SK-N-SH (cell line): Measurements from ENCODE around the gene MAEA. TPM values are rescaled to one million over a fixed set of nuclear protein-coding genes. Genes with fewer than 3 reads are reported as not detected.

Experiments used
- CTCF ChIA-PET: fragments of 300-600, 350-600 bp; formaldehyde crosslinking; extraction: SDS; loops from one replicate; lab custom pipeline; 2021; lab: Yijun Ruan, JAX
- POLR2A ChIA-PET: fragments of 350-600 bp; sonication (Branson Sonifier 250); formaldehyde crosslinking; extraction: SDS; loops from one replicate; lab custom pipeline; 2020; ENCODE audit warnings: antibody characterized with exemption, inconsistent platforms; lab: Yijun Ruan, JAX
- DNase-seq: peaks from one replicate; pipeline ENCODE4 v3.0.0; 2012
- H2AFZ ChIP-seq: fragments of 200-600 bp; sonication (generic); 2 replicates; pipeline ENCODE4 v1.8.1; 2016; ENCODE audit warnings: antibody characterized with exemption, mild to moderate bottlenecking, low read depth
- H3F3A ChIP-seq: fragments of 200-600 bp; sonication (generic); replicated peaks from 2 replicates; pipeline ENCODE3; 2016; ENCODE audit warnings: antibody characterized with exemption, mild to moderate bottlenecking; ENCODE audit not compliant: insufficient read depth
- H3K27ac ChIP-seq, 2 experiments: fragments of 200-500 bp in 1 of 2; fragments of 200-600 bp in 1 of 2; sonication (Bioruptor generic) in 1 of 2; sonication (generic), shearing (Covaris generic) in 1 of 2; 2 replicates each; pipeline versions ENCODE4 v1.5.1 to v1.6.1; 2014 to 2016; ENCODE audit warnings: low read depth in 2 of 2, inconsistent platforms in 1 of 2, low read length in 1 of 2, mild to moderate bottlenecking in 1 of 2, mixed read lengths in 1 of 2
- H3K27me3 ChIP-seq: fragments of 200-600 bp; sonication (generic), shearing (Covaris generic); 2 replicates; pipeline ENCODE4 v1.6.1; 2016; ENCODE audit warnings: mixed run types; ENCODE audit not compliant: insufficient read depth
- H3K36me3 ChIP-seq, 2 experiments: fragments of 200-500 bp in 1 of 2; fragments of 200-600 bp in 1 of 2; sonication (Bioruptor generic) in 1 of 2; sonication (generic) in 1 of 2; replicated peaks in 1 of 2; 2 replicates each; pipeline versions ENCODE3 to v1.5.1; 2014 to 2016; ENCODE audit warnings: low read length in 1 of 2, mild to moderate bottlenecking in 1 of 2; ENCODE audit not compliant: insufficient read depth in 2 of 2, control insufficient read depth in 1 of 2
- H3K4me1 ChIP-seq, 2 experiments: fragments of 200-500 bp in 1 of 2; fragments of 200-600 bp in 1 of 2; sonication (Bioruptor generic) in 1 of 2; sonication (generic), shearing (Covaris generic) in 1 of 2; 2 replicates each; pipeline versions ENCODE4 v1.5.1 to v1.6.1; 2014 to 2016; ENCODE audit warnings: low read depth in 1 of 2, low read length in 1 of 2, mixed run types in 1 of 2; ENCODE audit not compliant: insufficient read depth in 2 of 2, control insufficient read depth in 1 of 2
- H3K4me2 ChIP-seq: fragments of 200-600 bp; sonication (generic), shearing (Covaris generic); 2 replicates; pipeline ENCODE4 v1.6.1; 2017; ENCODE audit warnings: mixed run types
- H3K4me3 ChIP-seq, 2 experiments: fragments of 200-500 bp in 1 of 2; fragments of 200-600 bp in 1 of 2; sonication (Bioruptor generic) in 1 of 2; sonication (generic), shearing (Covaris generic) in 1 of 2; 2 replicates each; pipeline versions ENCODE4 v1.5.1 to v1.8.1; 2014 to 2016; ENCODE audit warnings: low read depth in 2 of 2, inconsistent platforms in 1 of 2, low read length in 1 of 2, mild to moderate bottlenecking in 1 of 2, mixed read lengths in 1 of 2, moderate library complexity in 1 of 2
- H3K79me2 ChIP-seq: fragments of 200-600 bp; sonication (generic); 2 replicates; pipeline ENCODE4 v1.8.1; 2017; ENCODE audit warnings: mild to moderate bottlenecking; ENCODE audit not compliant: insufficient read depth
- H3K9ac ChIP-seq: fragments of 200-600 bp; sonication (generic); 2 replicates; pipeline ENCODE4 v1.6.1; 2017; ENCODE audit warnings: mixed run types
- H3K9me2 ChIP-seq: fragments of 200-600 bp; sonication (generic); 2 replicates; pipeline ENCODE4 v1.6.1; 2017; ENCODE audit warnings: mixed run types
- H3K9me3 ChIP-seq: fragments of 200-600 bp; sonication (generic); 2 replicates; pipeline ENCODE4 v1.6.1; 2017; ENCODE audit warnings: mixed run types, mild to moderate bottlenecking, moderate library complexity
- H4K20me1 ChIP-seq: fragments of 200-600 bp; sonication (generic); 2 replicates; pipeline ENCODE4 v1.6.1; 2017; ENCODE audit warnings: mild to moderate bottlenecking, mixed run types; ENCODE audit not compliant: insufficient read depth
- CHD2 ChIP-seq: fragments of 150-350 bp; IDR thresholded peaks from 2 replicates; pipeline ENCODE4 v1.6.1; 2018; ENCODE audit warnings: low read length; ENCODE audit not compliant: partially characterized antibody
- EZH2phosphoT487 ChIP-seq: fragments of 200-600 bp; sonication (generic); IDR thresholded peaks from 2 replicates; pipeline ENCODE4 v1.6.1; 2017; ENCODE audit warnings: low read depth, mixed run types, mild to moderate bottlenecking, antibody characterized with exemption, moderate library complexity, borderline replicate concordance
- FOXJ3 ChIP-seq: sonication (generic); formaldehyde crosslinking; IDR thresholded peaks from 2 replicates; pipeline ENCODE4 v1.5.1; 2020; ENCODE audit warnings: mild to moderate bottlenecking, missing genetic modification reagents
- FOXM1 ChIP-seq: IDR thresholded peaks from 2 replicates; pipeline ENCODE4 v1.4.0; 2012; ENCODE audit warnings: low read depth, mild to moderate bottlenecking
- GABPA ChIP-seq: IDR thresholded peaks from 2 replicates; pipeline ENCODE4 v1.4.0; 2012; ENCODE audit warnings: low read depth, mild to moderate bottlenecking
- GATA2 ChIP-seq: sonication (generic); formaldehyde crosslinking; IDR thresholded peaks from 2 replicates; pipeline ENCODE4 v1.5.0; 2020; ENCODE audit warnings: mild to moderate bottlenecking, missing genetic modification reagents
- JUND ChIP-seq: IDR thresholded peaks from 2 replicates; pipeline ENCODE4 v1.4.0; 2012
- MAX ChIP-seq: IDR thresholded peaks from 2 replicates; pipeline ENCODE4 v1.4.0; 2012; ENCODE audit warnings: low read depth
- NRF1 ChIP-seq: IDR thresholded peaks from 2 replicates; pipeline ENCODE4 v1.6.1; 2012; ENCODE audit warnings: low read depth, mild to moderate bottlenecking, low read length
- POLR2AphosphoS5 ChIP-seq: IDR thresholded peaks from 2 replicates; pipeline ENCODE4 v1.6.1; 2012; ENCODE audit warnings: low read depth, low read length
- RAD21 ChIP-seq: IDR thresholded peaks from 2 replicates; pipeline ENCODE4 v1.6.1; 2012; ENCODE audit warnings: mild to moderate bottlenecking, low read length
- RXRA ChIP-seq: IDR thresholded peaks from 2 replicates; pipeline ENCODE4 v1.4.0; 2012; ENCODE audit warnings: low read depth, mild to moderate bottlenecking, borderline replicate concordance
- SMC3 ChIP-seq: IDR thresholded peaks from 2 replicates; pipeline ENCODE4 v1.6.1; 2012; ENCODE audit warnings: low read depth, low read length, improper control_type of control experiment
- TAF1 ChIP-seq: IDR thresholded peaks from 2 replicates; pipeline ENCODE4 v1.6.1; 2012; ENCODE audit warnings: low read depth, mild to moderate bottlenecking, low read length, moderate library complexity, borderline replicate concordance
- TCF12 ChIP-seq: IDR thresholded peaks from 2 replicates; pipeline ENCODE4 v1.4.0; 2012
- WGBS: methylation state at CpG from one replicate; pipeline ENCODE4 v1.1.6; 2017; ENCODE audit warnings: low lambda C conversion rate; 5-methylcytosine and 5-hydroxymethylcytosine counted together
- polyA plus RNA-seq, 3 experiments: library from polyadenylated mRNA; depleted of rRNA; stranded (reverse); fragments of >200 nt; gene quantifications; 2 replicates each; pipeline ENCODE4 v1.2.3, GENCODE V29; 2012
- TF ChIP-seq, protein P1 (sequence below): fragments of 150-350 bp; IDR thresholded peaks from 2 replicates; pipeline ENCODE4 v1.6.1; 2016; ENCODE audit warnings: mild to moderate bottlenecking, low read depth, low read length
- TF ChIP-seq, protein P2 (sequence below): fragments of 200-600 bp; sonication (generic); IDR thresholded peaks from 2 replicates; pipeline ENCODE4 v1.6.1; 2017; ENCODE audit warnings: antibody characterized with exemption, mild to moderate bottlenecking, moderate library complexity
- TF ChIP-seq, protein P3 (sequence below): IDR thresholded peaks from 2 replicates; pipeline ENCODE4 v1.4.0; 2012; ENCODE audit warnings: low read depth, borderline replicate concordance

MAEA gene
- polyA plus RNA-seq, 1 of the 3 experiments (the other 2 are of a cell fraction) = 128 TPM

- H3K4me2 ChIP-seq = no peak overlapping the region
- H3K4me3 ChIP-seq = no peak overlapping the region
- H3K9me3 ChIP-seq = no peaks in the 10 kb centered on the region
- TF ChIP-seq SMC3 = no peak
- TF ChIP-seq, protein P1, sequence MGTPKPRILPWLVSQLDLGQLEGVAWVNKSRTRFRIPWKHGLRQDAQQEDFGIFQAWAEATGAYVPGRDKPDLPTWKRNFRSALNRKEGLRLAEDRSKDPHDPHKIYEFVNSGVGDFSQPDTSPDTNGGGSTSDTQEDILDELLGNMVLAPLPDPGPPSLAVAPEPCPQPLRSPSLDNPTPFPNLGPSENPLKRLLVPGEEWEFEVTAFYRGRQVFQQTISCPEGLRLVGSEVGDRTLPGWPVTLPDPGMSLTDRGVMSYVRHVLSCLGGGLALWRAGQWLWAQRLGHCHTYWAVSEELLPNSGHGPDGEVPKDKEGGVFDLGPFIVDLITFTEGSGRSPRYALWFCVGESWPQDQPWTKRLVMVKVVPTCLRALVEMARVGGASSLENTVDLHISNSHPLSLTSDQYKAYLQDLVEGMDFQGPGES = no peak
- TF ChIP-seq POLR2AphosphoS5 = no peak
- TF ChIP-seq FOXM1 = no peak
- no peak for TF ChIP-seq GABPA
- TF ChIP-seq, protein P2, sequence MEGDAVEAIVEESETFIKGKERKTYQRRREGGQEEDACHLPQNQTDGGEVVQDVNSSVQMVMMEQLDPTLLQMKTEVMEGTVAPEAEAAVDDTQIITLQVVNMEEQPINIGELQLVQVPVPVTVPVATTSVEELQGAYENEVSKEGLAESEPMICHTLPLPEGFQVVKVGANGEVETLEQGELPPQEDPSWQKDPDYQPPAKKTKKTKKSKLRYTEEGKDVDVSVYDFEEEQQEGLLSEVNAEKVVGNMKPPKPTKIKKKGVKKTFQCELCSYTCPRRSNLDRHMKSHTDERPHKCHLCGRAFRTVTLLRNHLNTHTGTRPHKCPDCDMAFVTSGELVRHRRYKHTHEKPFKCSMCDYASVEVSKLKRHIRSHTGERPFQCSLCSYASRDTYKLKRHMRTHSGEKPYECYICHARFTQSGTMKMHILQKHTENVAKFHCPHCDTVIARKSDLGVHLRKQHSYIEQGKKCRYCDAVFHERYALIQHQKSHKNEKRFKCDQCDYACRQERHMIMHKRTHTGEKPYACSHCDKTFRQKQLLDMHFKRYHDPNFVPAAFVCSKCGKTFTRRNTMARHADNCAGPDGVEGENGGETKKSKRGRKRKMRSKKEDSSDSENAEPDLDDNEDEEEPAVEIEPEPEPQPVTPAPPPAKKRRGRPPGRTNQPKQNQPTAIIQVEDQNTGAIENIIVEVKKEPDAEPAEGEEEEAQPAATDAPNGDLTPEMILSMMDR = no peak
- TF ChIP-seq NRF1 = no peak
- no peak for TF ChIP-seq JUND
- TF ChIP-seq, all 33 proteins: peak for 0
- Histone ChIP-seq H3K27ac (no peak overlapping the region), H2AFZ (no peak overlapping the region), H3F3A (peaks cover 3% of the 10 kb centered on the region), H3K27me3 (no peaks in the 10 kb centered on the region), H4K20me1 (no peaks in the 10 kb centered on the region), H3K9me2 (no peaks in the 10 kb centered on the region), H3K4me1 (peaks cover 0 to 6% of the 10 kb centered on the region in 2 experiments; a peak in 3 of 4 replicates), H3K79me2 (peaks cover 6% of the 10 kb centered on the region), H3K36me3 (no peaks in the 10 kb centered on the region), H3K9ac (no peak overlapping the region)
- WGBS = 70% methylated on average over 11 of the region's 11 CpGs
- ChIA-PET POLR2A (no interaction called here), CTCF (interaction anchor here (1.2 kb wide), 2 partner anchors 17 to 148 kb away, joined by 3 read pairs; no protein-coding TSS in a partner anchor)
- DNase-seq = no peak
These were observed 4.4 kb upstream of the MAEA start for GRCh38 chr4:1285151-1285789.

DNA sequence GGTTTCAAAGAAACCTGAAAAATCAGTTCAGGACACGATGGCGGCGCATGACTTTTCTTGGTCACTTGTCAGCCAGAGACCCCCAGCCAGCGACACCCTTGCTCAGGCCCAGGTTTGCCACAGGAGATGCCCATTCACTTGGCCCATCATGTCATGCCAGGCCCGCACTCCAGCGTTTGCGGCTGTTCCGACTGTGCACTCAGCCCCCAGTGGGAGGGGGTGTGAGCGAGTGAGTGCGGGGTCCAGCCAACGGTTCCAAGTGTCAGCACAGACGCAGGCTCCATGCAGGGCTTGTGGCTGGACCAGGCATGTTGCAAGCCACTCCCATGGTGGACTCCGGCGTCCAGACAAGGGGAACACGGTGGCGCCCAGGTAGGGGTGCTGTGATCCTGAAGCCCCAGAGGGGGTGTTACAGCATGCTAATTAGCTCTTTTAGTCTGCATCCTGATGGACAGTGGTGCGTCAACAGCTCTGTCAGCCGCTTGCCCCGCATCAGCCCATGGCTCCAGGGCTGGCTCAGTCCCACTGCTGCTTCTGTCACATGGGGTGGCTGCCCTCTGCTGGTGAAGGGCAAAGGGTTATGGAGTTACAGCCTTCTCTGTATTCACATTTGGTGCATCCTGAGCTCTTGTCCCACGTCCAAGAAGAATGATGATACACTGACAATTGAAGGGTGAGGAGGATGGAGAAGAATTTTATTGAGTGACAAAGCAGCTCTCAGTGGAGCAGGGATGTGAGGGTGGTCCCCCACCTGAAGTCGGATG, 3.7 kb upstream of the MAEA start:
- Histone ChIP-seq H3K27ac (no peak overlapping the region), H3K4me3 (no peak overlapping the region), H3K4me2 (no peak overlapping the region), H3K27me3 (no peaks in the 10 kb centered on the region), H3F3A (peaks cover 3% of the 10 kb centered on the region), H3K36me3 (no peaks in the 10 kb centered on the region), H3K9ac (no peak overlapping the region), H3K4me1 (peaks cover 0 to 11% of the 10 kb centered on the region in 2 experiments; a peak in 3 of 4 replicates), H3K9me3 (no peaks in the 10 kb centered on the region), H3K9me2 (no peaks in the 10 kb centered on the region), H4K20me1 (peaks cover 6% of the 10 kb centered on the region; the same call in 1 of the 2 replicates), H2AFZ (no peak overlapping the region), H3K79me2 (peaks cover 13% of the 10 kb centered on the region)
- DNase-seq = no peak
- CTCF ChIA-PET = interaction anchor here (1.2 kb wide), 2 partner anchors 18 to 149 kb away, joined by 3 read pairs; no protein-coding TSS in a partner anchor
- WGBS = 87% methylated on average over 15 of the region's 21 CpGs
- POLR2A ChIA-PET = no interaction called here
- no peak for TF ChIP-seq FOXJ3 (CRISPR knock-in tag)
- no peak for TF ChIP-seq NRF1
- no peak for TF ChIP-seq RXRA
- no peak for TF ChIP-seq EZH2phosphoT487
- 0 out of 2 replicates have a peak, but pooled peaks have one; percentile 13 for TF ChIP-seq RAD21
- TF ChIP-seq, protein P2 = peak; percentile 21; the same call in 1 of the 2 replicates
- no peak for TF ChIP-seq CHD2
- TF ChIP-seq TAF1 = no peak
- no peak for TF ChIP-seq MAX
- no peak for TF ChIP-seq GATA2 (CRISPR knock-in tag)
- TF ChIP-seq, protein P3, sequence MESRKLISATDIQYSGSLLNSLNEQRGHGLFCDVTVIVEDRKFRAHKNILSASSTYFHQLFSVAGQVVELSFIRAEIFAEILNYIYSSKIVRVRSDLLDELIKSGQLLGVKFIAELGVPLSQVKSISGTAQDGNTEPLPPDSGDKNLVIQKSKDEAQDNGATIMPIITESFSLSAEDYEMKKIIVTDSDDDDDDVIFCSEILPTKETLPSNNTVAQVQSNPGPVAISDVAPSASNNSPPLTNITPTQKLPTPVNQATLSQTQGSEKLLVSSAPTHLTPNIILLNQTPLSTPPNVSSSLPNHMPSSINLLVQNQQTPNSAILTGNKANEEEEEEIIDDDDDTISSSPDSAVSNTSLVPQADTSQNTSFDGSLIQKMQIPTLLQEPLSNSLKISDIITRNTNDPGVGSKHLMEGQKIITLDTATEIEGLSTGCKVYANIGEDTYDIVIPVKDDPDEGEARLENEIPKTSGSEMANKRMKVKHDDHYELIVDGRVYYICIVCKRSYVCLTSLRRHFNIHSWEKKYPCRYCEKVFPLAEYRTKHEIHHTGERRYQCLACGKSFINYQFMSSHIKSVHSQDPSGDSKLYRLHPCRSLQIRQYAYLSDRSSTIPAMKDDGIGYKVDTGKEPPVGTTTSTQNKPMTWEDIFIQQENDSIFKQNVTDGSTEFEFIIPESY = no peak
- no peak for TF ChIP-seq TCF12
